ENCODE measurements around the gene FMNL2.

DNA sequence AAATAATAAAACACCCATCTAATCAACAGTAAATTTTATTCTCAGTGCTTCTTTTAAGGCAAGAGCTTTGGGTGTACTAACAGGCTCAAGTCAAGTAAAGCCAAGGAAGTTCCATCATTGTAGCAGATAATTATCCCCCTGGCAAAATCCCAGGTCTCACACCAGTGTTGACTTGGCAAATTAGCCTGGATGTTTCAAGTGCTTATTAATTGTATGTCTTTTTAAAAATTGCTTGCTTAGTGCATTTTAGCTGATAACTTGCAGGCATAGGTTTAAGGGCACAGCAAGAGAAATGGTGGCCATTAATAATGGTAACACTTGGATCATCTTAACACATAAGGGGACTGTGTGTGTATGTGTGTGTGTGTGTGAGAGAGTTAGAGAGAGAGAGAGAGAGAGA is 42.0 kb upstream of the FMNL2 start:
- TF ChIP-seq, protein P1, sequence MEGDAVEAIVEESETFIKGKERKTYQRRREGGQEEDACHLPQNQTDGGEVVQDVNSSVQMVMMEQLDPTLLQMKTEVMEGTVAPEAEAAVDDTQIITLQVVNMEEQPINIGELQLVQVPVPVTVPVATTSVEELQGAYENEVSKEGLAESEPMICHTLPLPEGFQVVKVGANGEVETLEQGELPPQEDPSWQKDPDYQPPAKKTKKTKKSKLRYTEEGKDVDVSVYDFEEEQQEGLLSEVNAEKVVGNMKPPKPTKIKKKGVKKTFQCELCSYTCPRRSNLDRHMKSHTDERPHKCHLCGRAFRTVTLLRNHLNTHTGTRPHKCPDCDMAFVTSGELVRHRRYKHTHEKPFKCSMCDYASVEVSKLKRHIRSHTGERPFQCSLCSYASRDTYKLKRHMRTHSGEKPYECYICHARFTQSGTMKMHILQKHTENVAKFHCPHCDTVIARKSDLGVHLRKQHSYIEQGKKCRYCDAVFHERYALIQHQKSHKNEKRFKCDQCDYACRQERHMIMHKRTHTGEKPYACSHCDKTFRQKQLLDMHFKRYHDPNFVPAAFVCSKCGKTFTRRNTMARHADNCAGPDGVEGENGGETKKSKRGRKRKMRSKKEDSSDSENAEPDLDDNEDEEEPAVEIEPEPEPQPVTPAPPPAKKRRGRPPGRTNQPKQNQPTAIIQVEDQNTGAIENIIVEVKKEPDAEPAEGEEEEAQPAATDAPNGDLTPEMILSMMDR (IDR thresholded peaks at IDR 0.05), result no peak
- TF ChIP-seq EP300 (IDR thresholded peaks at IDR 0.05), result no peak
- TF ChIP-seq POLR2AphosphoS5 (IDR thresholded peaks at IDR 0.05), result no peak
- TF ChIP-seq POLR2A (IDR thresholded peaks at IDR 0.05), result no peak

All from stomach (tissue), 4 donors.